GM20000 (cell line): Measurements from ENCODE around the gene TMEM214.
A peak's percentile ranks its signal among the peaks of the same experiment; 100 is the strongest.

Experiments
- DNase-seq: peaks from one replicate; pipeline ENCODE4 v3.0.0; 2012; ENCODE audit warnings: low spot score
- CTCF ChIP-seq: IDR thresholded peaks from 2 replicates; pipeline ENCODE4 v1.5.1; 2012; ENCODE audit warnings: mild to moderate bottlenecking, control low read depth; ENCODE audit errors: extremely low read depth, missing control alignments

TMEM214 gene

GRCh38 chr2:27009716-27010115 is 23.0 kb upstream of the TMEM214 start:
- no peak for TF ChIP-seq CTCF

GRCh38 chr2:27010139-27010538 is 22.6 kb upstream of the TMEM214 start:
- DNase-seq, result no peak

More at GRCh38 chr2:27009716-27010115, 23.0 kb upstream of the TMEM214 start:
- no peak for DNase-seq

GRCh38 chr2:27013738-27014137 is 19.0 kb upstream of the TMEM214 start:
- no peak for DNase-seq
- no peak for TF ChIP-seq CTCF

More at GRCh38 chr2:27010139-27010538, 22.6 kb upstream of the TMEM214 start:
- TF ChIP-seq CTCF, result no peak

GRCh38 chr2:27014771-27015433 is 17.9 kb upstream of the TMEM214 start:
- DNase-seq, result no peak
- TF ChIP-seq CTCF, result no peak

GRCh38 chr2:27016801-27017325 is 15.9 kb upstream of the TMEM214 start:
- peak; percentile 64 for DNase-seq
- no peak for TF ChIP-seq CTCF

GRCh38 chr2:27018142-27018541 is 14.6 kb upstream of the TMEM214 start:
- no peak for DNase-seq
- TF ChIP-seq CTCF, result no peak

- no peak for TF ChIP-seq CTCF
Measured at GRCh38 chr2:27019459-27019858, 13.3 kb upstream of the TMEM214 start.

More at GRCh38 chr2:27019459-27019858, 13.3 kb upstream of the TMEM214 start:
- DNase-seq, result no peak
